22Rv1 (cell line): ENCODE measurements around the gene MORF4L1.
A peak's percentile ranks its signal among the peaks of the same experiment; 100 is the strongest.

Experiments
- H3K27ac ChIP-seq: fragments of 450-650 bp; 2 replicates; pipeline ENCODE4 v1.5.1; 2017
- CTCF ChIP-seq: fragments of 450-650 bp; IDR thresholded peaks from 2 replicates; pipeline ENCODE4 v1.5.1; 2017; ENCODE audit warnings: mild to moderate bottlenecking
- ZFX ChIP-seq: fragments of 450-650 bp; IDR thresholded peaks from 2 replicates; pipeline ENCODE4 v1.6.1; 2017; ENCODE audit warnings: antibody characterized with exemption, borderline replicate concordance

Gene MORF4L1

GRCh38 chr15:78928616-78929093 is 56.0 kb downstream of the MORF4L1 start:
- TF ChIP-seq ZFX (no peak), CTCF (no peak)

GRCh38 chr15:78929536-78930264 is 57.0 kb downstream of the MORF4L1 start:
- TF ChIP-seq ZFX (no peak), CTCF (no peak)
- H3K27ac ChIP-seq = no peak overlapping the region

More at GRCh38 chr15:78928616-78929093, 56.0 kb downstream of the MORF4L1 start:
- no peak overlapping the region for H3K27ac ChIP-seq

GRCh38 chr15:78930577-78931388 is 58.1 kb downstream of the MORF4L1 start:
- TF ChIP-seq CTCF (no peak), ZFX (no peak)
- peak overlapping the region; percentile 29; the same call in 1 of the 2 replicates for H3K27ac ChIP-seq

- no peak overlapping the region for H3K27ac ChIP-seq
- no peak for TF ChIP-seq CTCF
- no peak for TF ChIP-seq ZFX
These were observed 59.0 kb downstream of the MORF4L1 start for GRCh38 chr15:78931439-78932257.

- no peak overlapping the region for H3K27ac ChIP-seq
- TF ChIP-seq CTCF (no peak), ZFX (no peak)
These were observed 59.6 kb downstream of the MORF4L1 start for GRCh38 chr15:78932258-78932808.

GRCh38 chr15:78933187-78933822 is 60.6 kb downstream of the MORF4L1 start:
- peak overlapping the region; percentile 47 for H3K27ac ChIP-seq
- TF ChIP-seq ZFX = no peak
- TF ChIP-seq CTCF = no peak
